Endodermal cell (in vitro differentiated cells): ENCODE results near the gene SPTLC3. TPM values are rescaled to one million over a fixed set of nuclear protein-coding genes. Genes with fewer than 3 reads are reported as not detected.

Experiments used
- DNase-seq: peaks from one replicate; pipeline ENCODE4 v3.0.0-alpha.2; 2017
- H3K27ac ChIP-seq: 2 replicates; pipeline ENCODE4 v1.5.1; 2013; ENCODE audit warnings: mild to moderate bottlenecking, low read depth, low read length, moderate library complexity
- H3K27me3 ChIP-seq: 2 replicates; pipeline ENCODE4 v1.6.1; 2013; ENCODE audit warnings: mild to moderate bottlenecking, low read length, moderate library complexity; ENCODE audit not compliant: insufficient read depth, control insufficient read depth, poor library complexity, severe bottlenecking
- H3K36me3 ChIP-seq: 2 replicates; pipeline ENCODE4 v1.7.0; 2013; ENCODE audit warnings: mild to moderate bottlenecking, low read length, moderate library complexity; ENCODE audit not compliant: control insufficient read depth, insufficient read depth
- H3K4me1 ChIP-seq: one replicate; pipeline ENCODE4 v1.7.0; 2013; ENCODE audit warnings: low read length; ENCODE audit not compliant: control insufficient read depth, insufficient read depth
- H3K4me3 ChIP-seq: 2 replicates; pipeline ENCODE4 v1.5.1; 2013; ENCODE audit warnings: mild to moderate bottlenecking, low read length, moderate library complexity
- H3K9ac ChIP-seq: 2 replicates; pipeline ENCODE4 v1.6.1; 2013; ENCODE audit warnings: mild to moderate bottlenecking, low read length, moderate library complexity; ENCODE audit not compliant: poor library complexity, severe bottlenecking; ENCODE audit errors: extremely low read depth
- H3K9me3 ChIP-seq: 2 replicates; pipeline ENCODE4 v1.6.1; 2013; ENCODE audit warnings: mild to moderate bottlenecking, low read length, moderate library complexity; ENCODE audit not compliant: control insufficient read depth
- H3K27ac Mint-ChIP-seq: 2 replicates; pipeline ENCODE4 v1.8.0; 2020; ENCODE audit warnings: mixed read lengths
- H3K27me3 Mint-ChIP-seq: 2 replicates; pipeline ENCODE4 v1.8.0; 2021; ENCODE audit warnings: mild to moderate bottlenecking, mixed read lengths; ENCODE audit not compliant: insufficient read depth
- H3K36me3 Mint-ChIP-seq: 2 replicates; pipeline ENCODE4 v1.8.0; 2020; ENCODE audit warnings: low read depth, mixed read lengths
- H3K4me1 Mint-ChIP-seq: 2 replicates; pipeline ENCODE4 v1.8.0; 2020; ENCODE audit warnings: mixed read lengths
- H3K4me3 Mint-ChIP-seq: 2 replicates; pipeline ENCODE4 v1.8.0; 2020; ENCODE audit warnings: mild to moderate bottlenecking, moderate library complexity, mixed read lengths
- H3K9me3 Mint-ChIP-seq: 2 replicates; pipeline ENCODE4 v1.8.0; 2020; ENCODE audit warnings: mild to moderate bottlenecking, mixed read lengths
- CTCF ChIP-seq: fragments of 200-600 bp; sonication (generic); conservative IDR thresholded peaks from 2 replicates; pipeline ENCODE4 v1.5.0; 2021; ENCODE audit warnings: antibody characterized with exemption, mild to moderate bottlenecking
- WGBS, 2 experiments: methylation state at CpG; one replicate each; pipeline versions ENCODE4 v1.1.5 to v1.1.7; 2013; ENCODE audit warnings: missing lambda C conversion rate in 2 of 2, mixed read lengths in 1 of 2; ENCODE audit not compliant: insufficient coverage in 1 of 2, insufficient read length in 1 of 2; 5-methylcytosine and 5-hydroxymethylcytosine counted together
- total RNA-seq, 2 donors: library from RNA; stranded (reverse); fragmentation: NEBNext Ultra II Directional in 1 of 2; extraction: Animal tissue kit (Norgen Biotek cat#: 25700) in 1 of 2; gene quantifications; 2 replicates in 1 of 2; 3 replicates in 1 of 2; pipeline ENCODE4 v1.2.1, GENCODE V29; 2021

SPTLC3 gene
- total RNA-seq, 2 donors from 2014 or later: 1.6 TPM

GRCh38 chr20:13207016-13207415 lies 198.2 kb downstream of the SPTLC3 start:
- Histone ChIP-seq H3K36me3 (no peaks in the 10 kb centered on the region), H3K27me3 (no peaks in the 10 kb centered on the region), H3K27ac (no peak overlapping the region), H3K9ac (no peak overlapping the region), H3K4me3 (no peak overlapping the region), H3K9me3 (no peaks in the 10 kb centered on the region), H3K4me1 (no peaks in the 10 kb centered on the region)
- Mint-ChIP-seq H3K36me3 (no peaks in the 10 kb centered on the region), H3K27ac (no peak overlapping the region), H3K4me3 (no peak overlapping the region), H3K9me3 (no peaks in the 10 kb centered on the region), H3K4me1 (no peaks in the 10 kb centered on the region), H3K27me3 (peaks cover 14% of the 10 kb centered on the region)
- 89 to 92% methylated on average over 2 of the region's 2 CpGs for WGBS, 2 experiments
- TF ChIP-seq CTCF: no peak
- DNase-seq: no peak

GRCh38 chr20:13211956-13212618 lies 203.3 kb downstream of the SPTLC3 start:
- peaks cover 30% of the 10 kb centered on the region for H3K27me3 Mint-ChIP-seq
- 57 to 70% methylated on average over 1 to 2 of the region's 4 CpGs for WGBS, 2 experiments
- no peak overlapping the region for H3K4me3 ChIP-seq
- DNase-seq: no peak
- H3K9me3 ChIP-seq: no peaks in the 10 kb centered on the region
- no peaks in the 10 kb centered on the region for H3K36me3 ChIP-seq
- no peaks in the 10 kb centered on the region for H3K9me3 Mint-ChIP-seq
- no peak for TF ChIP-seq CTCF
- H3K4me1 ChIP-seq: no peaks in the 10 kb centered on the region
- no peak overlapping the region for H3K9ac ChIP-seq
- H3K36me3 Mint-ChIP-seq: no peaks in the 10 kb centered on the region
- peaks cover 36% of the 10 kb centered on the region for H3K27me3 ChIP-seq
- no peak overlapping the region for H3K27ac Mint-ChIP-seq
- H3K4me3 Mint-ChIP-seq: no peak overlapping the region
- no peak overlapping the region for H3K27ac ChIP-seq
- H3K4me1 Mint-ChIP-seq: no peaks in the 10 kb centered on the region

- Histone ChIP-seq H3K27ac (no peak overlapping the region), H3K36me3 (no peaks in the 10 kb centered on the region), H3K9me3 (no peaks in the 10 kb centered on the region), H3K9ac (no peak overlapping the region), H3K27me3 (peaks cover 43% of the 10 kb centered on the region), H3K4me1 (no peaks in the 10 kb centered on the region), H3K4me3 (no peak overlapping the region)
- peaks cover 36% of the 10 kb centered on the region for H3K27me3 Mint-ChIP-seq
- no peak overlapping the region for H3K4me3 Mint-ChIP-seq
- WGBS, 2 experiments: 80 to 96% methylated on average over 5 of the region's 5 CpGs
- no peaks in the 10 kb centered on the region for H3K4me1 Mint-ChIP-seq
- TF ChIP-seq CTCF: no peak
- DNase-seq: no peak
- no peak overlapping the region for H3K27ac Mint-ChIP-seq
- H3K9me3 Mint-ChIP-seq: no peaks in the 10 kb centered on the region
- H3K36me3 Mint-ChIP-seq: no peaks in the 10 kb centered on the region
Measured at GRCh38 chr20:13212750-13213149, 204.0 kb downstream of the SPTLC3 start.
